Measurements from ENCODE around the gene LMO7. TPM values are rescaled to one million over a fixed set of nuclear protein-coding genes. Genes with fewer than 3 reads are reported as not detected.

Gene LMO7
- total RNA-seq, 1 experiment from 2014 or later = 2.1 TPM

DNA sequence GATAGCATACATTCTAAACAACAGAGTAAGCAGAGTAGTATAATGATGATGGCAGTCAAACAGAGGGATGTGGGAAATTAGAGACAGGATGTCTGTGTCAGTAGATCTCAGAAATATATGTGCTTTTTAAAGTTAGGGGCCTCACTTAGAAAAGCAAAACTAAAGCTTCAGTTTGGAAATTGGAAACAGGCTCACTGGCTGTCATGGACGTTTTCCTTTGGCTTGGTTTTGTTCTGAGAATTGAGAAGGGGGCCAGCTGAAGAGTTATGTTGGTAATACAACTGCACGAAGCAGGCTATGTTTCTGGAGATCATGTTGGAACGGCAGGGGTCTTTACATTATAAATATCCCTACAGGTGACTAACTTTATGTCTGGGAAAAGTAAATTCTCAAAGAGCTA, 261.3 kb downstream of the LMO7 start:
- in situ Hi-C loops (cut with HindIII; ENCODE audit: low sequenced_read_pairs) = no loop called here
- DNase-seq (ENCODE audit: low spot score) = no peak

DNA sequence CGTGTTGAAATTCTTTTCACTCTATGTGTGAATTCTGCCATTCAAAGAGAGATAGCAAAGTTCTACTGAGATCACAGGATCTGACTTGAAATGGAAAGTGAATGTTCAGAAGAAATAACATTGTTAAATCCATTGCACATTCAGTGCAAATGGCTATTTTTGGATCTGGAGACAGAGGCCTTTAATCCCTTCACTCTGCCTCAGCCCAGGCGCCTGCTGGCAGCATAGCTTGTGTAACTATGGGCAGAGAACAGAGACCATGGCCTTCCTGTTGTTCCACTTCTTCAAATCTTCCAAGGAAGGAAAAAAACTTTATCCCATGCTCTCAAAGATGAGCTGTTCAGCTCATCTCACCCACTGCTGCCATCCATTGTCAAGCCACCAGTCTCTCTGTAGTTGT, 265.4 kb downstream of the LMO7 start:
- DNase-seq (ENCODE audit: low spot score) = peak; percentile 60
- in situ Hi-C loops (cut with HindIII; ENCODE audit: low sequenced_read_pairs) = no loop called here

DNA sequence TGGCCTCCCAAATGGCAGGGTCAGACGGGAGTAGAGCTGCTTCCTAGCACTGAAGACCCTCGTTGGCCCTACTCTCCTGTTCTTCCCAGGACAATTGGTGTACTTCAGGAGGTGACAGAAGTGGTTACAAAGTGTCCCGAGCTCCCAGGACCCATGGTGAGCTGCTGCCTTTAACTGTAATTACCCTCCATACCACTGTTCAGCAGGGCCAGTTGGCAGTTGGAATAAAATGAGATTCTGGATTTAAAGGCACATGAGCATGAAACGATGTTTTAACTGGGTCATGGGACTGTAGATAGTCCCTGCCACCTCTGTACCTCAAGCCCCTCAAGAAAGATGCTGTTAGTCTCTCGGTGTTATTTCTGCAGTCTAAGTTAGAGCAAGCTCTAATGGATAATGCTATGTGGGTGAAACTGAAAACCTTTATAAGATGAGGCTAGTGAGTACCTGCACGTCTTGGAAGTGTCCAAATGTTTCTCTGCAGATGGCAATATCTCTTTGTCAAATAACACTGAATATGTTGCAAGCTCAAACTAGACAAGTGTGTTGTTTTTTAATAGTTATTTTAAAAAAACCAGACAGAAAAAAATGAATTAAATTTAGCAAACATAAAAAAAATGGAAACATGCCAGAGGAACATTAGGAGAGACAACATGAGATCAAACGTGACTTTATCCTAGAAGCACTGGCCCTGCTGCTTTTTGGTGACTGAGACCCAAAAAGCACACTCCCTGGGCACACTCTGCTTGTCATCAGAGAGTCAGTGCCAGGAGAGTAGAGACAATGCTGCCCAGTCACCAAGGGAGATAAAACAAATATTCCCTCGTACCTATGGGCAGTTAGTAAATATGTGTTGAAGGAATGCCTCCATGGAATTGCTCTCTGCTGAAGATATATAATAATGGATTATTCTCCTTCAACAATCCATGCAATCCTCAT, 266.3 kb downstream of the LMO7 start:
- in situ Hi-C loops (cut with HindIII; ENCODE audit: low sequenced_read_pairs) = no loop called here
- DNase-seq (ENCODE audit: low spot score) = peak; percentile 76

DNA sequence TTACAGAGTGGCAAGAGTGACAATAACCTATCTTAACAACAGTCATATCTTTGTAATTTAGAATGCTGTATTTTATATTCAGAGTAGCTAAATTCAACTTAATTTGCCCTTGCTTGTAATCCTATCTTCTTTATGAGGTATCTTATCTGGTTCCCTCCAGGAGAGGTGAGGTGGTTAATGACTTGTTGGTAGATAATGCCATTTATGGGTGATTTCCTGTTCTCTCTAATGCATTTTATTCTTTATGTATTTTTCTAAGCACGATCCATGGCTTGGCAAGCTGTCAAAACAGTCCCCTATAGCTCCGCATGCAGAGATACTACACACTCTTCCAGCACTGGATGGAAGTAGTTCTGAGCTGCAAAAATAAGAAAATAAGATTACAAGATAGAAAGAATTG, 267.9 kb downstream of the LMO7 start:
- in situ Hi-C loops (cut with HindIII; ENCODE audit: low sequenced_read_pairs) = no loop called here
- DNase-seq (ENCODE audit: low spot score) = no peak

DNA sequence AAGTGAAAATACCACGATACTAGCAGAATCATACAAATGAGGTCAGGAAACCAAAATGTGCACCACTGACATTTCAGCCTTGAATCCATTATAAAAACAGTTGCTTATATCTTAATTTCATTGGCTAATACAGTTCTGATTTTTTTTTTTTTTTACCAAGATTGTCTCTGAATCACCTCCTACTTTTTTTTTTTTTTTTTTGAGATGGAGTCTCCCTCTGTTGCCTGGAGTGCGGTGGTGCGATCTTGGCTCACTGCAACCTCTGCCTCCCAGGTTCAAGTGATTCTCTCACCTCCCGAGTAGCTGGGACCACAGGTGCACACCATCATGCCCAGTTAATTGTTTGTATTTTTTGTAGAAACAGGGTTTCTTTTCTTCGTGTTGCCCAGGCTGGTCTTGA, 270.2 kb downstream of the LMO7 start:
- no peak for DNase-seq (ENCODE audit: low spot score)
- in situ Hi-C loops (cut with HindIII; ENCODE audit: low sequenced_read_pairs) = no loop called here

DNA sequence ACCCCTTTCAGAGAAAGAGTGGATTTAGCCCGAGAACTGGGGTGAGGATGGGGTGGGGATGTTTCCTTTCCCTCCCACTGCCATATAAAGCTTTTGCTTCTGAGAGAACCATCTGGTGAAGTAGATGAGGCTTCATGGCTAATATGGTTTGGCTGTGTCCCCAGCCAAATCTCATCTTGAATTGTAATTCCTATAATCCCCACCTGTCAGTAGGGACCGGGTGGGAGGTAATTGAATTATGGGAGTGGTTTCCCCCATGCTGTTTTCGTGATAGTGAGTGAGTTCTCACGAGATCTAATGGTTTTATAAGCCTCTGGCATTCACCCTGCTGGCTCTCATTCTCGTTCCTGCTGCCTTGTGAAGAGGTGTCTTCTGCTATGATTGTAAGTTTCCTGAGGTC, 270.9 kb downstream of the LMO7 start:
- in situ Hi-C loops (cut with HindIII; ENCODE audit: low sequenced_read_pairs) = no loop called here
- DNase-seq (ENCODE audit: low spot score) = peak; percentile 75

DNA sequence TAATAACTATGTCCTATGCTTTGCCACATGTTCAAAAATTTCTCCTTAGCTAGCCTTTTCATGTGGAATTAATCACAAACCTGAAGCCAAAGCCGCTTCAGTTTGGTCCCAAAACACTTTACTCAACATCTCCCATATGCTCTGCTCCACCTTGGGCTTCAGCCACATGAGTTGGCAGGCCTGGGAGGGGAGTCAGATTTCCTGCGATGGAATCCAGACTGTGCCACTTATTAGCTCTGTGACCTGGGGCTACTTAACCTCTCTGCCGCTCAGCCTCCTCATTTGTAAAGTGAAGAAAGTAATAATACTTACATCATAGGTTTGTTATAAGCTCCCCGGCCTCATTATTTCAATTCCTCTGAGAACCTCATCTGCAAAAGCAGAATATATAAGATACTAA, 272.0 kb downstream of the LMO7 start:
- DNase-seq (ENCODE audit: low spot score) = peak; percentile 91
- in situ Hi-C loops (cut with HindIII; ENCODE audit: low sequenced_read_pairs) = no loop called here

Other genes with a start within 250 kb of the LMO7 start
- 0.78 and 1.2 TPM in 2 replicates for gene TBC1D4, start 154.2 kb upstream of the LMO7 start, total RNA-seq (2014; rRNA removed; shearing (Covaris generic))
- 57.5 and 63.5 TPM in 2 replicates for gene COMMD6, start 98.5 kb upstream of the LMO7 start, total RNA-seq (2014; rRNA removed; shearing (Covaris generic))
- gene UCHL3, start 86.5 kb upstream of the LMO7 start, total RNA-seq (2014; rRNA removed; shearing (Covaris generic)) = 65.3 and 85.5 TPM in 2 replicates